ENCODE measurements around the gene SELENOH. TPM values are rescaled to one million over a fixed set of nuclear protein-coding genes. Genes with fewer than 3 reads are reported as not detected.

The SELENOH gene
- total RNA-seq, 1 experiment from 2014 or later: 112 TPM

- CTCF ChIA-PET: no interaction called here
Observed at GRCh38 chr11:57699813-57700212, 41.5 kb upstream of the SELENOH start.

GRCh38 chr11:57700425-57700824, 40.9 kb upstream of the SELENOH start:
- DNase-seq (ENCODE audit: low read depth, low spot score) (no peak), ATAC-seq (no peak)
- Histone ChIP-seq H3K36me3 (ENCODE audit: control insufficient read depth, insufficient read depth, low read length) (peaks cover 22% of the 10 kb centered on the region), H3K9me3 (ENCODE audit: control insufficient read depth, insufficient read depth, low read depth, low read length) (no peaks in the 10 kb centered on the region), H3K4me1 (ENCODE audit: control insufficient read depth, insufficient read depth, low read length) (no peaks in the 10 kb centered on the region), H3K27ac (ENCODE audit: low read length) (no peak overlapping the region), H3K4me3 (ENCODE audit: low read depth in 2 of 2, low read length in 2 of 2) (no peak overlapping the region), H3K27me3 (ENCODE audit: control insufficient read depth, insufficient read depth, low read length) (no peaks in the 10 kb centered on the region)
- in situ Hi-C loops (cut with HindIII; ENCODE audit: low pct_unique_long_range_greater_than_20kb, low sequenced_read_pairs): no loop called here
- BruUV-seq (replicated peaks): no TSS peak
- intact Hi-C loops (cut with micrococcal nuclease; ENCODE audit: unreplicated experiment): no loop called here
- CTCF ChIA-PET: no interaction called here
- POLR2A ChIA-PET: no interaction called here
- TF ChIP-seq TCF7L2 (IDR thresholded peaks at IDR 0.05; ENCODE audit: low read depth, low read length) (no peak), CTCF (IDR thresholded peaks at IDR 0.05) (no peak), POLR2AphosphoS5 (IDR thresholded peaks at IDR 0.05; ENCODE audit: low read depth, low read length) (no peak), SIN3A (IDR thresholded peaks at IDR 0.05; ENCODE audit: borderline replicate concordance, insufficient read depth, low read depth, low read length) (no peak)
- TF ChIP-seq, protein P1, sequence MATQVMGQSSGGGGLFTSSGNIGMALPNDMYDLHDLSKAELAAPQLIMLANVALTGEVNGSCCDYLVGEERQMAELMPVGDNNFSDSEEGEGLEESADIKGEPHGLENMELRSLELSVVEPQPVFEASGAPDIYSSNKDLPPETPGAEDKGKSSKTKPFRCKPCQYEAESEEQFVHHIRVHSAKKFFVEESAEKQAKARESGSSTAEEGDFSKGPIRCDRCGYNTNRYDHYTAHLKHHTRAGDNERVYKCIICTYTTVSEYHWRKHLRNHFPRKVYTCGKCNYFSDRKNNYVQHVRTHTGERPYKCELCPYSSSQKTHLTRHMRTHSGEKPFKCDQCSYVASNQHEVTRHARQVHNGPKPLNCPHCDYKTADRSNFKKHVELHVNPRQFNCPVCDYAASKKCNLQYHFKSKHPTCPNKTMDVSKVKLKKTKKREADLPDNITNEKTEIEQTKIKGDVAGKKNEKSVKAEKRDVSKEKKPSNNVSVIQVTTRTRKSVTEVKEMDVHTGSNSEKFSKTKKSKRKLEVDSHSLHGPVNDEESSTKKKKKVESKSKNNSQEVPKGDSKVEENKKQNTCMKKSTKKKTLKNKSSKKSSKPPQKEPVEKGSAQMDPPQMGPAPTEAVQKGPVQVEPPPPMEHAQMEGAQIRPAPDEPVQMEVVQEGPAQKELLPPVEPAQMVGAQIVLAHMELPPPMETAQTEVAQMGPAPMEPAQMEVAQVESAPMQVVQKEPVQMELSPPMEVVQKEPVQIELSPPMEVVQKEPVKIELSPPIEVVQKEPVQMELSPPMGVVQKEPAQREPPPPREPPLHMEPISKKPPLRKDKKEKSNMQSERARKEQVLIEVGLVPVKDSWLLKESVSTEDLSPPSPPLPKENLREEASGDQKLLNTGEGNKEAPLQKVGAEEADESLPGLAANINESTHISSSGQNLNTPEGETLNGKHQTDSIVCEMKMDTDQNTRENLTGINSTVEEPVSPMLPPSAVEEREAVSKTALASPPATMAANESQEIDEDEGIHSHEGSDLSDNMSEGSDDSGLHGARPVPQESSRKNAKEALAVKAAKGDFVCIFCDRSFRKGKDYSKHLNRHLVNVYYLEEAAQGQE (IDR thresholded peaks at IDR 0.05; ENCODE audit: insufficient read depth in 1 of 2, low read depth in 2 of 2, low read length in 1 of 2): no peak

More at GRCh38 chr11:57699813-57700212, 41.5 kb upstream of the SELENOH start:
- in situ Hi-C loops (cut with HindIII; ENCODE audit: low pct_unique_long_range_greater_than_20kb, low sequenced_read_pairs) (no loop called here), intact Hi-C loops (cut with micrococcal nuclease; ENCODE audit: unreplicated experiment) (loop anchor here (1.0 kb wide), 1 partner anchor 15 kb away; no protein-coding TSS in a partner anchor)
- POLR2A ChIA-PET: no interaction called here
- Histone ChIP-seq H3K36me3 (ENCODE audit: control insufficient read depth, insufficient read depth, low read length) (peaks cover 22% of the 10 kb centered on the region), H3K27me3 (ENCODE audit: control insufficient read depth, insufficient read depth, low read length) (no peaks in the 10 kb centered on the region), H3K4me1 (ENCODE audit: control insufficient read depth, insufficient read depth, low read length) (no peaks in the 10 kb centered on the region), H3K27ac (ENCODE audit: low read length) (no peak overlapping the region), H3K4me3 (ENCODE audit: low read depth in 2 of 2, low read length in 2 of 2) (no peak overlapping the region), H3K9me3 (ENCODE audit: control insufficient read depth, insufficient read depth, low read depth, low read length) (no peaks in the 10 kb centered on the region)
- ATAC-seq (no peak), DNase-seq (ENCODE audit: low read depth, low spot score) (no peak)
- no TSS peak for BruUV-seq (replicated peaks)
- TF ChIP-seq CTCF (IDR thresholded peaks at IDR 0.05) (no peak), POLR2AphosphoS5 (IDR thresholded peaks at IDR 0.05; ENCODE audit: low read depth, low read length) (no peak), TCF7L2 (IDR thresholded peaks at IDR 0.05; ENCODE audit: low read depth, low read length) (no peak), SIN3A (IDR thresholded peaks at IDR 0.05; ENCODE audit: borderline replicate concordance, insufficient read depth, low read depth, low read length) (no peak)
- TF ChIP-seq, protein P1 (IDR thresholded peaks at IDR 0.05; ENCODE audit: insufficient read depth in 1 of 2, low read depth in 2 of 2, low read length in 1 of 2): no peak
